ENCODE measurements around the gene PRKCI.

DNA sequence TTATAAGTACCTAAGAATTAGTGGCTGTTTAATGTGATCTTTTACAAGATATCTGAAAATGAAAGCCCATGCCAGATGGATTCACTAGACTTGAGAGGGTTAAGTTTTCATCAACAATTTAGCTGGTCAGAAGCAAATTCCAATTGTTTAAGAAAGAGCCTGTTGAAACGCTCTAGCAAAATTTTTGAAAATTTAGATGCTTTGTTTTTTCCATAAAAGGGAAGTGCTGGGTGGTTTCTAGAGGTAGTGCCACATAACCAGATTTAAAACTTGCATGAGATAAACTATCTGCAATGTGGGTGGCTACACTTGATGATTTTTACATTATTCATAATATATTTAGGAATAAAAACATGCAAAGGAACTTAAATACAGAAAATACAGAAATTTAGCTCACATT, 86.8 kb downstream of the PRKCI start:
- TF ChIP-seq, protein P1, sequence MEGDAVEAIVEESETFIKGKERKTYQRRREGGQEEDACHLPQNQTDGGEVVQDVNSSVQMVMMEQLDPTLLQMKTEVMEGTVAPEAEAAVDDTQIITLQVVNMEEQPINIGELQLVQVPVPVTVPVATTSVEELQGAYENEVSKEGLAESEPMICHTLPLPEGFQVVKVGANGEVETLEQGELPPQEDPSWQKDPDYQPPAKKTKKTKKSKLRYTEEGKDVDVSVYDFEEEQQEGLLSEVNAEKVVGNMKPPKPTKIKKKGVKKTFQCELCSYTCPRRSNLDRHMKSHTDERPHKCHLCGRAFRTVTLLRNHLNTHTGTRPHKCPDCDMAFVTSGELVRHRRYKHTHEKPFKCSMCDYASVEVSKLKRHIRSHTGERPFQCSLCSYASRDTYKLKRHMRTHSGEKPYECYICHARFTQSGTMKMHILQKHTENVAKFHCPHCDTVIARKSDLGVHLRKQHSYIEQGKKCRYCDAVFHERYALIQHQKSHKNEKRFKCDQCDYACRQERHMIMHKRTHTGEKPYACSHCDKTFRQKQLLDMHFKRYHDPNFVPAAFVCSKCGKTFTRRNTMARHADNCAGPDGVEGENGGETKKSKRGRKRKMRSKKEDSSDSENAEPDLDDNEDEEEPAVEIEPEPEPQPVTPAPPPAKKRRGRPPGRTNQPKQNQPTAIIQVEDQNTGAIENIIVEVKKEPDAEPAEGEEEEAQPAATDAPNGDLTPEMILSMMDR (IDR thresholded peaks at IDR 0.05 in 4 of 5, conservative IDR thresholded peaks at IDR 0.05 in 1 of 5) = no peak
- no peak for TF ChIP-seq POLR2A (IDR thresholded peaks at IDR 0.05)
